Body of pancreas (tissue), 4 donors: ENCODE measurements around the gene CTSF.

ENCODE experiments used
- CTCF ChIP-seq, 7 experiments: fragments of 450-650 bp in 4 of 7; fragments of 200-600 bp in 3 of 7; sonication (generic) in 3 of 7; IDR thresholded peaks; one replicate each; pipeline ENCODE4 v1.5.1; 2016 to 2019; ENCODE audit warnings: antibody characterized with exemption in 7 of 7
- POLR2A ChIP-seq, 3 donors: fragments of 450-650 bp; IDR thresholded peaks; one replicate each; pipeline ENCODE4 v1.6.1; 2016; ENCODE audit warnings: antibody characterized with exemption in 3 of 3, mild to moderate bottlenecking in 2 of 3

DNA sequence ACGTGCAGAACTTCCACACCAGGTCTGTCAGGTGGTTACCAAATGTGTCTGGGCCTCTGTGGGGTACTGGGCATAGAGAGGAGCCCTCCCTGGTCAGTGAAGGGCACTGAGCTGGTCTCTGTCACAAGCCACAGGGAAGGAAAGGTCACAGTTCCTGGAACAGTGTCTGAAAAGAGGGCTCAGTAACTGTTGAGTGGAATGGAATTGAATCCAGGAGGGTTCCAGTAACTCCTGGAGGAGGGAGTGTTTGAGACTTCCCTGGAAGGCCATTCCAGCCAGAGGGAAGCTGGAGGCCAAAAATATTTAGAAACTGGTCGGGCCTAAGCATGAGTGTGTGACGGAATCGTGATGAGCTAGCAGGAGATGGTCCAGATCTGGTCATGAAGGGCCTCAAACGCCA is 13.8 kb downstream of the CTSF start:
- TF ChIP-seq POLR2A (IDR thresholded peaks at IDR 0.05) (no peak), CTCF (IDR thresholded peaks at IDR 0.05) (no peak)
